GM10847 (cell line): ENCODE results near the gene IKZF5.

ENCODE experiments used
- POLR2A ChIP-seq: IDR thresholded peaks from 2 replicates; pipeline ENCODE4 v1.6.1; 2011; ENCODE audit not compliant: insufficient read length; ENCODE audit errors: extremely low read depth

Gene IKZF5

DNA sequence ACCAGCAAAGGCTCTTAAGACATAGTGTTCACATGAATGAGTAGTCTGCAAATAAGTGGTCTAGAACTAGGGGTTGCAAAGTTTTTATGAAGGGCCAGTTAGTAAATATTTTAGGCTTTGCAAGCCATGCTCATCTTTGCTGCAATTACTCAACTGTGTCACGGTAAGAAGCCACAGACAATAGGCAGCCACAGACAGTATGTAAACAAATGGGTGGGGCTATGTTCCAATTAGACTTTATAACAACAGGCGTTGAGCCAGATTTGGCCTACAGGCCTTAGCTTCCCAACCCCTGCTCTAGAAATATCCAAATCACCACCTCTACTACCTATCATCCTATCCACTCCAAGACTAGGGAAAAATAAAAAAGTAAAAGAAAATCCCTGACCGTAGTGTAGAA lies 9.2 kb downstream of the IKZF5 start:
- no peak for TF ChIP-seq POLR2A

GRCh38 chr10:122998934-122999333 lies 9.7 kb downstream of the IKZF5 start:
- no peak for TF ChIP-seq POLR2A

DNA sequence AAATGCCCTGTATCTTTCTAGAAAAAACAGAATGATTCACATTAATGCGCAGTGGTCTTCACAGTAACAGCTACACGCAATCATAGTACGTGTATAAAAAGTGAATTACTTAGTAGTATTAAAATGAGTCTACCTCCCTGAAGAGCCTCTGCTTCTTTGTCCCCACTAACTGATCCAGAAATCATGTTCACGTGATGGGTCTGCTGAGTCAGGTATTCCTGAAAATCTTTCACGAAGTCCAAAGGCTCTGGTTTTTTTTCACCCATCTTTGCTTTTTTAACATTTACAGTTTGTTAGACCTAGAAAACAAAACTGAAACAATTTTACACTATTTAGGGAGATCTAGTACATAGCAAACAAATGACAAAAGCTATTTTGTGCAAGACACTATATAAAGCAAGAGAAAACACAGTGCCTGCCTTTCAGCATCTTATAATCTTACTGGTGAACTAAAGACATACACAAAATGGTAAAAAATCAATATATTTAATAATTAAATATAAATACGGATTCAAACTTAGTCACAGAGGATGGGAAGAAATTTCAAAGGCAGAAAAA lies 10.2 kb downstream of the IKZF5 start:
- TF ChIP-seq POLR2A = no peak

GRCh38 chr10:122997864-122998263 lies 10.7 kb downstream of the IKZF5 start:
- TF ChIP-seq POLR2A = no peak

DNA sequence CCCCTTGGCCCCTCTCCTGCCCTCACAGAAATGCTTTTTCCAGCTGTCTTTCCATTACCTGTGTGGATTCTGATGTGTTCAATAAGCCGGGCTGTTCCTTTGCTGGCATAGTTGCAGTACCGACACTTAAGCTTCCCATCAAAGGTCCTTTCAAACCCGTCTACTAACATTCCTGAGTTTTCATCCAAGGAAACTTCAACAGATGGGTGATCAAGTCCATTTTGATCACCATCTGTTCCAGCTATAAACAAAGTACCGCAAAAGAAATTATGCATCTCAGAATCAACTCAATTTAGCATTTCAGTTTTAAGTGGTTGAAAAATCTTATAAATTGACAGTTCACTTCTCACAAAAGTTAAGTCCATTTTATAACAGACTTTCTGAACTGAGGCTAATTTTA lies 12.7 kb downstream of the IKZF5 start:
- TF ChIP-seq POLR2A = no peak

- TF ChIP-seq POLR2A = no peak
Measured at GRCh38 chr10:122993797-122994336, 14.7 kb downstream of the IKZF5 start.

DNA sequence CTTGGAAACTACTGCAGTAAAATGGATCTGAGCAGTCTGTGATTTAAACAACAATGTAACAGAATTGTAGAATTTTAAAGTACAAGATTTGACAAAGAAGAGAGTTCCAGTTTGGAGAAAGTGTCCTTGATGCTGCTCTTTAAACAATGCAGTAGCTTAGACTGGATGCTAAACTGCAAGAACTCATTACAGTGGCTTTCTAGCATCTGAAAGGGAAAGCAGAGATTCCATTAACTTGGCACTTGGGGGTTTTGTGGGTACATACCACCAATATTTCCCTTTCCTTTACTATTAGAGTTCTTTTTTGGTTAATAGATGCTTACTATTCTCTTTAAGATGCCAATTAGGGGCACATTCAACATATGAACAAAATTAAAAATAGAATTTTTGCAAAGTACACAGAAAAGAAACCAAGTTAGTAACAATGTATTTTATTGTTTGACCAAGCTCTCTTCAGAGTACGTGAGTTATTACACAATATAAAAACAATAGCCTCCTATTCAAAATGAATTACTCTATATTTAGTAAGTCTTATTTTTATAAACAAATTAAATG lies 16.5 kb downstream of the IKZF5 start:
- no peak for TF ChIP-seq POLR2A

- no peak for TF ChIP-seq POLR2A
Measured at GRCh38 chr10:122990278-122990677, 18.3 kb downstream of the IKZF5 start.

- TF ChIP-seq POLR2A = no peak
Measured at GRCh38 chr10:122988501-122988900, 20.1 kb downstream of the IKZF5 start.

DNA sequence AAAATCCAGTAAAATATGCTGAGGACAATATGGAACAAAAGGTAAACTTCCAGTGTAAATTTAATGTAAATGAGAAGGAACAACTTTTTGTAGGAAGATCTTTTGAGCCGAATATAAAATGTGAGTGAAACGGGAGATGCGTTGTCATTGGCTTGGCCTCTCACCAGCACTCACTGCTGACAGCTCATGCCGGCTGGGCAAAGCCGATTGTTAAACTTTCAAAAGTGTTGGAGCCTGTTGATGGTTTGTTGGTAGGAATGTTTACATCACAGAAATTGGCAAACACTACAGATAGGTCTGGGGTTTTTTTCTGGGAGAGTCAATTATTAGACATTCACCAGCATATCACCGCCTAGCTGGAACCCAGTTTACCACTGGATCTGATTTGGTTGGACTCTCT lies 22.3 kb downstream of the IKZF5 start:
- TF ChIP-seq POLR2A = no peak

GRCh38 chr10:122984708-122985107 lies 23.9 kb downstream of the IKZF5 start:
- TF ChIP-seq POLR2A = no peak

GRCh38 chr10:122983898-122984297 lies 24.7 kb downstream of the IKZF5 start:
- no peak for TF ChIP-seq POLR2A

- TF ChIP-seq POLR2A = no peak
Measured at GRCh38 chr10:122981066-122981464, 27.5 kb downstream of the IKZF5 start.

- TF ChIP-seq POLR2A = peak; percentile 65
Measured at GRCh38 chr10:122980209-122981065, 28.2 kb downstream of the IKZF5 start, which contains the start of gene PSTK. Gene PSTK, plus strand, starts transcription at chr10:122980401. Its CDS starts 79 bp downstream, at chr10:122980480.

GRCh38 chr10:122974543-122975064 lies 34.0 kb downstream of the IKZF5 start:
- TF ChIP-seq POLR2A = no peak

- no peak for TF ChIP-seq POLR2A
Measured at GRCh38 chr10:122974023-122974422, 34.6 kb downstream of the IKZF5 start.
